ENCODE measurements around the gene CNKSR1.

- no peak for TF ChIP-seq POLR2A (IDR thresholded peaks at IDR 0.05)
- TF ChIP-seq CTCF (IDR thresholded peaks at IDR 0.05): no peak
Observed at GRCh38 chr1:26160527-26161414, 16.5 kb upstream of the CNKSR1 start.
